Trophoblast cell (in vitro differentiated cells and primary cell): Measurements from ENCODE around the gene DSTYK.

Experiments
- DNase-seq, 2 donors: peaks; one replicate each; pipeline ENCODE4 v3.0.0-alpha.2; 2016
- H2AFZ ChIP-seq: 2 replicates; pipeline ENCODE4 v1.6.1; 2013; ENCODE audit warnings: low read length, moderate library complexity, mild to moderate bottlenecking; ENCODE audit not compliant: insufficient read depth, poor library complexity
- H2AK5ac ChIP-seq: 2 replicates; pipeline ENCODE4 v1.6.1; 2013; ENCODE audit warnings: mild to moderate bottlenecking, low read length
- H2BK120ac ChIP-seq: 2 replicates; pipeline ENCODE4 v1.6.1; 2013; ENCODE audit warnings: low read length, mild to moderate bottlenecking, moderate library complexity; ENCODE audit not compliant: insufficient read depth, poor library complexity
- H2BK12ac ChIP-seq: 2 replicates; pipeline ENCODE4 v1.6.1; 2013; ENCODE audit warnings: mild to moderate bottlenecking, low read length, moderate library complexity
- H2BK5ac ChIP-seq: 2 replicates; pipeline ENCODE4 v1.6.1; 2013; ENCODE audit warnings: low read length, low read depth, moderate library complexity, mild to moderate bottlenecking; ENCODE audit not compliant: poor library complexity
- H3K14ac ChIP-seq: 2 replicates; pipeline ENCODE4 v1.6.1; 2013; ENCODE audit warnings: mild to moderate bottlenecking, low read length
- H3K18ac ChIP-seq: 2 replicates; pipeline ENCODE4 v1.6.1; 2013; ENCODE audit warnings: mild to moderate bottlenecking, low read length
- H3K23ac ChIP-seq: 2 replicates; pipeline ENCODE4 v1.6.1; 2013; ENCODE audit warnings: low read length
- H3K27ac ChIP-seq: 2 replicates; pipeline ENCODE4 v1.5.1; 2013; ENCODE audit warnings: low read depth, mild to moderate bottlenecking, inconsistent platforms, low read length, moderate library complexity
- H3K27me3 ChIP-seq: 2 replicates; pipeline ENCODE4 v1.6.1; 2013; ENCODE audit warnings: inconsistent platforms, mild to moderate bottlenecking, low read length, moderate library complexity; ENCODE audit not compliant: insufficient read depth
- H3K36me3 ChIP-seq, 2 experiments: 1 replicate in 1 of 2; 2 replicates in 1 of 2; pipeline ENCODE4 v1.6.1; 2013; ENCODE audit warnings: low read length in 2 of 2, mild to moderate bottlenecking in 2 of 2, moderate library complexity in 1 of 2; ENCODE audit not compliant: insufficient read depth in 2 of 2, control insufficient read depth in 1 of 2
- H3K4ac ChIP-seq: 2 replicates; pipeline ENCODE4 v1.6.1; 2013; ENCODE audit warnings: low read depth, mild to moderate bottlenecking, low read length, moderate library complexity
- H3K4me1 ChIP-seq, 2 experiments: 1 replicate in 1 of 2; 2 replicates in 1 of 2; pipeline ENCODE4 v1.6.1; 2013; ENCODE audit warnings: low read length in 2 of 2, mild to moderate bottlenecking in 2 of 2, moderate library complexity in 1 of 2; ENCODE audit not compliant: insufficient read depth in 2 of 2, control insufficient read depth in 1 of 2
- H3K4me2 ChIP-seq: 2 replicates; pipeline ENCODE4 v1.6.1; 2013; ENCODE audit warnings: inconsistent platforms, mild to moderate bottlenecking, low read length, moderate library complexity
- H3K4me3 ChIP-seq: 2 replicates; pipeline ENCODE4 v1.5.1; 2013; ENCODE audit warnings: mild to moderate bottlenecking, low read depth, low read length, inconsistent platforms
- H3K79me1 ChIP-seq: one replicate; pipeline ENCODE4 v1.6.1; 2013; ENCODE audit warnings: low read length
- H3K79me2 ChIP-seq: 2 replicates; pipeline ENCODE4 v1.6.1; 2013; ENCODE audit warnings: low read length, mild to moderate bottlenecking; ENCODE audit not compliant: control insufficient read depth, insufficient read depth, poor library complexity
- H3K9ac ChIP-seq: 2 replicates; pipeline ENCODE4 v1.6.1; 2013; ENCODE audit warnings: mild to moderate bottlenecking, low read length
- H3K9me3 ChIP-seq: 2 replicates; pipeline ENCODE4 v1.6.1; 2013; ENCODE audit warnings: low read depth, mild to moderate bottlenecking, control low read depth, inconsistent platforms, low read length; ENCODE audit not compliant: insufficient read depth
- H4K12ac ChIP-seq: 2 replicates; pipeline ENCODE4 v1.6.1; 2013; ENCODE audit warnings: low read depth, mild to moderate bottlenecking, low read length, moderate library complexity
- H4K8ac ChIP-seq: 2 replicates; pipeline ENCODE4 v1.6.1; 2013; ENCODE audit warnings: low read depth, mild to moderate bottlenecking, low read length, moderate library complexity
- H4K91ac ChIP-seq: one replicate; pipeline ENCODE4 v1.6.1; 2013; ENCODE audit warnings: low read depth, mild to moderate bottlenecking, low read length, moderate library complexity
- WGBS: extraction: QIAGEN DNeasy Blood & Tissue Kit; methylation state at CpG from one replicate; pipeline ENCODE4 v1.1.7; 2013; ENCODE audit warnings: missing lambda C conversion rate; ENCODE audit not compliant: insufficient read length, insufficient coverage; ENCODE audit errors: extremely low coverage; 5-methylcytosine and 5-hydroxymethylcytosine counted together

The DSTYK gene

GRCh38 chr1:205230982-205231381, 19.5 kb upstream of the DSTYK start:
- no CpG with 5 or more reads among the region's 5 CpGs for WGBS

DNA sequence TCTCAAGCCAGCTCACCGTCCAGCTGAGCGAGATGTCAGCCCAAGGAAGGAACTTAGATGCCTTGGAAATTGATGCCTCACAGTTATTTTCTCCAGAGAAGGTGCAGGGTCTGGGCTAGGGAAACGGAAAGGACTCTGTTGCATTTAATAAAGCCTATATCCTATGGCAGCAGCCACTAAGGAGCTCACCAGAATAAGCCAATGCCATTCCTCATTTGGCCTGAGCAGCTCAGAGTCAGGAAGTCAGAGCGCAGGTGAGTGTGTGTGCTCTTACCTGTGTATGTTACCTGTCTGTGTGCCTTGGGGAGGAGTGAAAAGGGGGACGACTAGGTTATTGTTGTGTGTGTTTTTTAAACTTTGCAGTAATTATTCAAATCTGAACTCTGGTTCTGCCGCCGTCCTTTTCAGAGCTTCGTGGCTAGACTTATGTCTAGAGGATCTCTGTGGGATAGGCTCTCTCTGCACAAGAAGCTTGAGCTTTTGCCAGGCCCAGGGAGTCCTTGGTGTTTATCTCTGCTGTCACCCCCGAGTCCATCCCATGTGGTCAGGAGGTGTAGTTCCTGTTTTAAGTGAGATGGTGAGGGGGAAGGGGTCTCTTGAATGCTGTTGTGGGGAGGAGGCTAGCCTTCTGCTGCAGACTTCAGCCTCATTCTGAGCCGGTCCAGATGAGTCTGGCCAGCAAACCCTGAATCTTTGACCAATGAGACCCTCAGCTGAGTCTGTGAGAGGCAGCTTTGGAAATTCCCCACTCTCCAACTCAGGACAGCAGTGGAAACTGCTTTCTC, 18.6 kb upstream of the DSTYK start:
- Histone ChIP-seq H3K27me3 (peaks cover 5% of the 10 kb centered on the region), H3K79me2 (no peaks in the 10 kb centered on the region), H4K8ac (no peak overlapping the region), H2AK5ac (no peak overlapping the region), H3K4me1 (peaks cover 5% of the 10 kb centered on the region in 2 experiments), H4K12ac (no peak overlapping the region), H2BK5ac (no peak overlapping the region), H3K36me3 (no peaks in the 10 kb centered on the region), H3K27ac (no peak overlapping the region), H3K14ac (no peak overlapping the region), H2BK120ac (no peak overlapping the region), H3K9ac (no peak overlapping the region), H3K79me1 (no peaks in the 10 kb centered on the region), H2BK12ac (no peak overlapping the region), H3K4me2 (peak overlapping the region; percentile 4), H3K4me3 (no peak overlapping the region), H3K9me3 (no peaks in the 10 kb centered on the region), H3K23ac (no peak overlapping the region), H2AFZ (no peak overlapping the region), H3K18ac (no peak overlapping the region), H4K91ac (no peak overlapping the region), H3K4ac (no peak overlapping the region)
- no peak for DNase-seq
- no CpG with 5 or more reads among the region's 10 CpGs for WGBS

More at GRCh38 chr1:205230982-205231381, 19.5 kb upstream of the DSTYK start:
- H3K18ac ChIP-seq, result no peak overlapping the region
- peaks cover 5% of the 10 kb centered on the region in 2 experiments for H3K4me1 ChIP-seq
- no peaks in the 10 kb centered on the region for H3K9me3 ChIP-seq
- no peak overlapping the region for H4K12ac ChIP-seq
- H2BK12ac ChIP-seq, result no peak overlapping the region
- H3K79me1 ChIP-seq, result no peaks in the 10 kb centered on the region
- no peak overlapping the region for H3K9ac ChIP-seq
- H3K14ac ChIP-seq, result no peak overlapping the region
- no peak overlapping the region for H4K8ac ChIP-seq
- DNase-seq, result no peak
- no peaks in the 10 kb centered on the region for H3K36me3 ChIP-seq
- H2BK120ac ChIP-seq, result no peak overlapping the region
- H3K4me2 ChIP-seq, result no peak overlapping the region
- H3K27ac ChIP-seq, result no peak overlapping the region
- no peak overlapping the region for H2BK5ac ChIP-seq
- H3K4ac ChIP-seq, result no peak overlapping the region
- H3K23ac ChIP-seq, result no peak overlapping the region
- H2AK5ac ChIP-seq, result no peak overlapping the region
- peaks cover 5% of the 10 kb centered on the region for H3K27me3 ChIP-seq
- no peak overlapping the region for H4K91ac ChIP-seq
- H2AFZ ChIP-seq, result no peak overlapping the region
- H3K4me3 ChIP-seq, result no peak overlapping the region
- H3K79me2 ChIP-seq, result no peaks in the 10 kb centered on the region

DNA sequence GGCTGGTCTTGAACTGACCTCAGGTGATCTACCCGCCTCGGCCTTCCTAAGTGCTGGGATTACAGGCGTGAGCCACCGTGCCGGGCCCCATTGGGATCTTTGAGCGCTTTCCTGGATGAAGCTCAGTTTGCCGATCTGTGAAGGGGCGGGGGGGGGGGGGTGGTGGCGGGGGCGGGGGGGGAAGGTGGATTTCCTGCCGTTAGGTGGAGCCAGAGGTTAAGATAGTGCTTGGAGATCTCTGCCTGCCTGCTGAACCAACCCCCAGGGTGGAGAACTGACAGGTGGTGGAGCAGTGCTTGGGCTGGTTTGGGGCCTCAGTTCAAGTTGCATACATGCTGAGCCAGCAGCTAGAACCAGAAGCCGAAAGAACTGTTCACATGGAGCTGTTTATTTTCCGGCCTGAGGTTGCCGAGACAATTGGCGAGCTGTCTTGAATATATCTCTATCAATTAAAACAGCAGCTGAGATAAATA, 17.9 kb upstream of the DSTYK start:
- DNase-seq, result peak in 1 of 2 donors; percentile 48
- WGBS, result no CpG with 5 or more reads among the region's 15 CpGs
- no peaks in the 10 kb centered on the region for H3K79me2 ChIP-seq

GRCh38 chr1:205228093-205228521, 16.6 kb upstream of the DSTYK start:
- Histone ChIP-seq H3K27ac (no peak overlapping the region), H3K18ac (no peak overlapping the region), H3K23ac (no peak overlapping the region), H4K12ac (no peak overlapping the region), H3K4me2 (peak overlapping the region; percentile 99), H3K4me1 (peaks cover 5% of the 10 kb centered on the region in 2 experiments), H3K79me2 (no peaks in the 10 kb centered on the region), H3K14ac (no peak overlapping the region), H3K27me3 (peaks cover 5% of the 10 kb centered on the region), H2BK120ac (no peak overlapping the region), H2BK5ac (no peak overlapping the region), H3K79me1 (no peaks in the 10 kb centered on the region), H3K4me3 (peak overlapping the region; percentile 74), H3K9me3 (no peaks in the 10 kb centered on the region), H2AK5ac (no peak overlapping the region), H4K8ac (peak overlapping the region; percentile 30), H4K91ac (no peak overlapping the region), H2AFZ (peak overlapping the region; percentile 75), H3K9ac (no peak overlapping the region), H3K36me3 (no peaks in the 10 kb centered on the region), H3K4ac (no peak overlapping the region), H2BK12ac (no peak overlapping the region)
- no peak for DNase-seq
- WGBS, result no CpG with 5 or more reads among the region's 27 CpGs

More for the DNA sequence above, 17.9 kb upstream of the DSTYK start:
- H2AK5ac ChIP-seq, result no peak overlapping the region
- no peak overlapping the region for H4K12ac ChIP-seq
- peaks cover 5% of the 10 kb centered on the region for H3K27me3 ChIP-seq
- H3K36me3 ChIP-seq, result no peaks in the 10 kb centered on the region
- no peak overlapping the region for H3K27ac ChIP-seq
- H2BK5ac ChIP-seq, result no peak overlapping the region
- H3K79me1 ChIP-seq, result no peaks in the 10 kb centered on the region
- H3K4me2 ChIP-seq, result peak overlapping the region; percentile 4
- H2AFZ ChIP-seq, result no peak overlapping the region
- no peak overlapping the region for H3K4me3 ChIP-seq
- peaks cover 5% of the 10 kb centered on the region in 2 experiments for H3K4me1 ChIP-seq
- H2BK120ac ChIP-seq, result no peak overlapping the region
- no peak overlapping the region for H3K23ac ChIP-seq
- H4K91ac ChIP-seq, result no peak overlapping the region
- no peak overlapping the region for H2BK12ac ChIP-seq
- H3K9ac ChIP-seq, result no peak overlapping the region
- H4K8ac ChIP-seq, result no peak overlapping the region
- H3K18ac ChIP-seq, result no peak overlapping the region
- no peaks in the 10 kb centered on the region for H3K9me3 ChIP-seq
- no peak overlapping the region for H3K4ac ChIP-seq
- H3K14ac ChIP-seq, result no peak overlapping the region
